ENCODE data around the gene TGFB1.

- TF ChIP-seq CTCF (IDR thresholded peaks at IDR 0.05; ENCODE audit: poor library complexity, severe bottlenecking): no peak
- TF ChIP-seq REST (IDR thresholded peaks at IDR 0.05; ENCODE audit: borderline replicate concordance): no peak
- TF ChIP-seq EP300 (conservative IDR thresholded peaks at IDR 0.05; ENCODE audit: poor library complexity, severe bottlenecking): no peak
- no peak for TF ChIP-seq POLR2AphosphoS5 (IDR thresholded peaks at IDR 0.05)
- TF ChIP-seq SMC3 (conservative IDR thresholded peaks at IDR 0.05; ENCODE audit: poor library complexity): no peak
- TF ChIP-seq EZH2 (IDR thresholded peaks at IDR 0.05; ENCODE audit: borderline replicate concordance, insufficient read depth, low read length, poor library complexity, severe bottlenecking): no peak
- no peak for TF ChIP-seq RAD21 (conservative IDR thresholded peaks at IDR 0.05)
- no peak for TF ChIP-seq TAF1 (IDR thresholded peaks at IDR 0.05; ENCODE audit: low read depth)
These were observed 50.9 kb downstream of the TGFB1 start for GRCh38 chr19:41302624-41303351.

All from neural cell (in vitro differentiated cells).